Neural cell (in vitro differentiated cells): ENCODE data around the gene LPP. TPM values are rescaled to one million over a fixed set of nuclear protein-coding genes. Genes with fewer than 3 reads are reported as not detected.

Experiments
- H2AFZ ChIP-seq: fragments of 200-600, 300-800 bp; sonication (generic), shearing (Covaris generic); 2 replicates; pipeline ENCODE4 v1.6.0; 2014; ENCODE audit warnings: low read depth, mild to moderate bottlenecking, antibody characterized with exemption, low read length, moderate library complexity
- H3F3A ChIP-seq: fragments of 200-600 bp; shearing (Covaris generic); 2 replicates; pipeline ENCODE4 v1.6.1; 2016; ENCODE audit warnings: mild to moderate bottlenecking, moderate library complexity, mixed read lengths, antibody characterized with exemption, low read length; ENCODE audit not compliant: insufficient read depth, poor library complexity, severe bottlenecking
- H3K27ac ChIP-seq: fragments of 200-600, 300-800 bp; sonication (generic), shearing (Covaris generic); 2 replicates; pipeline ENCODE4 v1.5.1; 2014; ENCODE audit warnings: mild to moderate bottlenecking, low read length, moderate library complexity
- H3K27me3 ChIP-seq: fragments of 300-800, 200-600 bp; sonication (generic), shearing (Covaris generic); 2 replicates; pipeline ENCODE4 v1.6.0; 2014; ENCODE audit warnings: mild to moderate bottlenecking, low read depth, low read length, moderate library complexity; ENCODE audit not compliant: insufficient read depth
- H3K36me3 ChIP-seq: fragments of 300-800, 200-600 bp; sonication (generic), shearing (Covaris generic); 2 replicates; pipeline ENCODE4 v1.5.1; 2014; ENCODE audit warnings: mild to moderate bottlenecking, antibody characterized with exemption, low read length, moderate library complexity; ENCODE audit not compliant: insufficient read depth
- H3K4me2 ChIP-seq: fragments of 300-800, 200-600 bp; sonication (generic), shearing (Covaris generic); 2 replicates; pipeline ENCODE4 v1.6.0; 2014; ENCODE audit warnings: mild to moderate bottlenecking, low read length
- H3K4me3 ChIP-seq: fragments of 300-800, 200-600 bp; sonication (generic), shearing (Covaris generic); 2 replicates; pipeline ENCODE4 v1.5.1; 2014; ENCODE audit warnings: mild to moderate bottlenecking, low read length, moderate library complexity
- H3K79me2 ChIP-seq: fragments of 200-600 bp; shearing (Covaris generic); replicated peaks from 2 replicates; pipeline ENCODE4 v1.6.0; 2014; ENCODE audit warnings: mild to moderate bottlenecking, low read length, moderate library complexity; ENCODE audit not compliant: insufficient read depth
- H3K9ac ChIP-seq: fragments of 300-800, 200-600 bp; sonication (generic), shearing (Covaris generic); 2 replicates; pipeline ENCODE4 v1.6.1; 2016; ENCODE audit warnings: mild to moderate bottlenecking, low read length, mixed read lengths
- H3K9me2 ChIP-seq: fragments of 200-600 bp; shearing (Covaris generic); 2 replicates; pipeline ENCODE4 v1.6.1; 2016; ENCODE audit warnings: mild to moderate bottlenecking, low read length, mixed read lengths; ENCODE audit not compliant: insufficient read depth
- H3K9me3 ChIP-seq: fragments of 200-600, 300-800 bp; sonication (generic), shearing (Covaris generic); 2 replicates; pipeline ENCODE4 v1.6.1; 2016; ENCODE audit warnings: mild to moderate bottlenecking, mixed run types, low read length, moderate library complexity, mixed read lengths
- H4K20me1 ChIP-seq: fragments of 200-600 bp; shearing (Covaris generic); 2 replicates; pipeline ENCODE4 v1.6.1; 2016; ENCODE audit warnings: mild to moderate bottlenecking, mixed run types; ENCODE audit not compliant: insufficient read depth
- EP300 ChIP-seq: fragments of 450-650 bp; conservative IDR thresholded peaks from 2 replicates; pipeline ENCODE4 v1.6.1; 2014; ENCODE audit warnings: antibody characterized with exemption, mild to moderate bottlenecking, moderate library complexity; ENCODE audit not compliant: poor library complexity, severe bottlenecking
- EZH2 ChIP-seq: fragments of 200-600, 300-800 bp; shearing (Covaris generic), sonication (generic); IDR thresholded peaks from 2 replicates; pipeline ENCODE4 v1.6.1; 2014; ENCODE audit warnings: antibody characterized with exemption, low read length, borderline replicate concordance, mild to moderate bottlenecking; ENCODE audit not compliant: insufficient read depth, poor library complexity, severe bottlenecking
- MXI1 ChIP-seq: fragments of 450-650 bp; conservative IDR thresholded peaks from 2 replicates; pipeline ENCODE4 v1.6.1; 2014; ENCODE audit warnings: antibody characterized with exemption, mild to moderate bottlenecking; ENCODE audit not compliant: poor library complexity, severe bottlenecking
- POLR2AphosphoS5 ChIP-seq: IDR thresholded peaks from 2 replicates; pipeline ENCODE4 v1.6.1; 2012
- RAD21 ChIP-seq: fragments of 450-650 bp; conservative IDR thresholded peaks from 2 replicates; pipeline ENCODE4 v1.6.1; 2014; ENCODE audit warnings: antibody characterized with exemption, mild to moderate bottlenecking, moderate library complexity
- SMC3 ChIP-seq: fragments of 450-650 bp; conservative IDR thresholded peaks from 2 replicates; pipeline ENCODE4 v1.6.1; 2014; ENCODE audit warnings: antibody characterized with exemption, mild to moderate bottlenecking, moderate library complexity; ENCODE audit not compliant: poor library complexity
- TAF1 ChIP-seq: IDR thresholded peaks from 2 replicates; pipeline ENCODE4 v1.6.1; 2012; ENCODE audit warnings: low read depth
- polyA plus RNA-seq: library from polyadenylated mRNA; depleted of rRNA; stranded (reverse); fragments of >200 nt; gene quantifications from 2 replicates; pipeline ENCODE4 v1.2.3, GENCODE V29; 2014
- TF ChIP-seq, protein P1 (sequence below): fragments of 450-650 bp; IDR thresholded peaks from 2 replicates; pipeline ENCODE4 v1.5.1; 2014; ENCODE audit warnings: antibody characterized with exemption, mild to moderate bottlenecking, moderate library complexity; ENCODE audit not compliant: poor library complexity, severe bottlenecking
- TF ChIP-seq, protein P2 (sequence below): IDR thresholded peaks from 2 replicates; pipeline ENCODE4 v1.6.1; 2012; ENCODE audit warnings: borderline replicate concordance

The LPP gene
- polyA plus RNA-seq, 1 donor from 2014 or later, result 3.0 TPM

DNA sequence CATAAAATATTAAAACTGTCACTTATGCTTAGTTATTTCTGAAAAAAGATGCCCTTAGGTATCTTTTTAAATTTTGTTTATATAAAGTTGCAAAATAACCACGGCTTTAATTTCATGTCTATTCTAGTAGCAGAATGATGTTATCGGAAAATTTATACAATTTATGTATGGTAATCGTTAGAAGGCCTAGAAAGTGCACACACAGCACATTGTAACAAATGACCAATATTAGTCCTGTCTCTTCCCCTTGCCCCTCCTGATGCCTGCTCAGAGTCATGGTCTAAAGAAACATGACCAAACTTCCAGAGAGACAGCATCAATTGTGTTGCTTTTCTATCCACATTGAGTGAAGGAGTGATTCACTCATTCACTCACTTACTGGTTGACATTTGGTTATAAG, 6.2 kb upstream of the LPP start:
- Histone ChIP-seq H3K79me2 (no peaks in the 10 kb centered on the region), H3K36me3 (no peaks in the 10 kb centered on the region), H3K9me3 (no peaks in the 10 kb centered on the region), H2AFZ (no peak overlapping the region), H3K4me3 (no peak overlapping the region), H3K4me2 (no peak overlapping the region), H4K20me1 (no peaks in the 10 kb centered on the region), H3K27ac (no peak overlapping the region), H3K9ac (no peak overlapping the region), H3F3A (no peaks in the 10 kb centered on the region), H3K27me3 (no peaks in the 10 kb centered on the region), H3K9me2 (no peaks in the 10 kb centered on the region)
- TF ChIP-seq SMC3, result no peak
- TF ChIP-seq, protein P1, sequence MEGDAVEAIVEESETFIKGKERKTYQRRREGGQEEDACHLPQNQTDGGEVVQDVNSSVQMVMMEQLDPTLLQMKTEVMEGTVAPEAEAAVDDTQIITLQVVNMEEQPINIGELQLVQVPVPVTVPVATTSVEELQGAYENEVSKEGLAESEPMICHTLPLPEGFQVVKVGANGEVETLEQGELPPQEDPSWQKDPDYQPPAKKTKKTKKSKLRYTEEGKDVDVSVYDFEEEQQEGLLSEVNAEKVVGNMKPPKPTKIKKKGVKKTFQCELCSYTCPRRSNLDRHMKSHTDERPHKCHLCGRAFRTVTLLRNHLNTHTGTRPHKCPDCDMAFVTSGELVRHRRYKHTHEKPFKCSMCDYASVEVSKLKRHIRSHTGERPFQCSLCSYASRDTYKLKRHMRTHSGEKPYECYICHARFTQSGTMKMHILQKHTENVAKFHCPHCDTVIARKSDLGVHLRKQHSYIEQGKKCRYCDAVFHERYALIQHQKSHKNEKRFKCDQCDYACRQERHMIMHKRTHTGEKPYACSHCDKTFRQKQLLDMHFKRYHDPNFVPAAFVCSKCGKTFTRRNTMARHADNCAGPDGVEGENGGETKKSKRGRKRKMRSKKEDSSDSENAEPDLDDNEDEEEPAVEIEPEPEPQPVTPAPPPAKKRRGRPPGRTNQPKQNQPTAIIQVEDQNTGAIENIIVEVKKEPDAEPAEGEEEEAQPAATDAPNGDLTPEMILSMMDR, result no peak
- TF ChIP-seq RAD21, result no peak

DNA sequence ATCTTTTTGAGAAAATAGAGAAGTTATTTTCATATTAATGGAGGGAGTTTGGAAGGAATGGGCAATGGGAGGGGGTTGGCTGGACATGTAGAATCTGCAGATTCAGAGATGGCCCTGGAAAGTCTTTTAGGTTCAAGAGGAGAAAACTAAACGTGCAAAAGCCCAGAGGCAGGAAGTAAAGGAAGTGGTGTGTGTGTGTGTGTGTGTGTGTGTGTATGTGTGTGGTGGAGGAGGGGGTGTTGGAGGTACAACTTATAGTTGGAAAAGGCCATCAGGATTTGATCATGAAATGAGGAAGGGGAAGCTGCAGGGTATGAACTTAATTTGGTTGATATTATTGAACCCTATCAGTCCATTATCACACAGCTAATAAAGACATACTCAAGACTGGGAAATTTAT, 5.6 kb upstream of the LPP start:
- H3K4me3 ChIP-seq, result no peak overlapping the region
- no peak for TF ChIP-seq RAD21
- no peak for TF ChIP-seq EP300
- TF ChIP-seq, protein P2, sequence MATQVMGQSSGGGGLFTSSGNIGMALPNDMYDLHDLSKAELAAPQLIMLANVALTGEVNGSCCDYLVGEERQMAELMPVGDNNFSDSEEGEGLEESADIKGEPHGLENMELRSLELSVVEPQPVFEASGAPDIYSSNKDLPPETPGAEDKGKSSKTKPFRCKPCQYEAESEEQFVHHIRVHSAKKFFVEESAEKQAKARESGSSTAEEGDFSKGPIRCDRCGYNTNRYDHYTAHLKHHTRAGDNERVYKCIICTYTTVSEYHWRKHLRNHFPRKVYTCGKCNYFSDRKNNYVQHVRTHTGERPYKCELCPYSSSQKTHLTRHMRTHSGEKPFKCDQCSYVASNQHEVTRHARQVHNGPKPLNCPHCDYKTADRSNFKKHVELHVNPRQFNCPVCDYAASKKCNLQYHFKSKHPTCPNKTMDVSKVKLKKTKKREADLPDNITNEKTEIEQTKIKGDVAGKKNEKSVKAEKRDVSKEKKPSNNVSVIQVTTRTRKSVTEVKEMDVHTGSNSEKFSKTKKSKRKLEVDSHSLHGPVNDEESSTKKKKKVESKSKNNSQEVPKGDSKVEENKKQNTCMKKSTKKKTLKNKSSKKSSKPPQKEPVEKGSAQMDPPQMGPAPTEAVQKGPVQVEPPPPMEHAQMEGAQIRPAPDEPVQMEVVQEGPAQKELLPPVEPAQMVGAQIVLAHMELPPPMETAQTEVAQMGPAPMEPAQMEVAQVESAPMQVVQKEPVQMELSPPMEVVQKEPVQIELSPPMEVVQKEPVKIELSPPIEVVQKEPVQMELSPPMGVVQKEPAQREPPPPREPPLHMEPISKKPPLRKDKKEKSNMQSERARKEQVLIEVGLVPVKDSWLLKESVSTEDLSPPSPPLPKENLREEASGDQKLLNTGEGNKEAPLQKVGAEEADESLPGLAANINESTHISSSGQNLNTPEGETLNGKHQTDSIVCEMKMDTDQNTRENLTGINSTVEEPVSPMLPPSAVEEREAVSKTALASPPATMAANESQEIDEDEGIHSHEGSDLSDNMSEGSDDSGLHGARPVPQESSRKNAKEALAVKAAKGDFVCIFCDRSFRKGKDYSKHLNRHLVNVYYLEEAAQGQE, result no peak
- no peak for TF ChIP-seq POLR2AphosphoS5
- TF ChIP-seq, protein P1, result no peak
- TF ChIP-seq EZH2, result no peak
- TF ChIP-seq TAF1, result no peak
- no peak for TF ChIP-seq MXI1
- TF ChIP-seq SMC3, result no peak
- no peaks in the 10 kb centered on the region for H3K27me3 ChIP-seq
- no peaks in the 10 kb centered on the region for H3K9me2 ChIP-seq
- H3K36me3 ChIP-seq, result no peaks in the 10 kb centered on the region
- H3K9ac ChIP-seq, result no peak overlapping the region
- H4K20me1 ChIP-seq, result no peaks in the 10 kb centered on the region
- H3K9me3 ChIP-seq, result no peaks in the 10 kb centered on the region
- H3F3A ChIP-seq, result no peaks in the 10 kb centered on the region
- no peak overlapping the region for H2AFZ ChIP-seq
- no peak overlapping the region for H3K4me2 ChIP-seq
- H3K27ac ChIP-seq, result no peak overlapping the region
- no peaks in the 10 kb centered on the region for H3K79me2 ChIP-seq
